Measurements from ENCODE around the gene PPP2R3A. TPM values are rescaled to one million over a fixed set of nuclear protein-coding genes. Genes with fewer than 3 reads are reported as not detected.
"Not testable (repeated sequence)": the region's sequence is repeated elsewhere in the genome, so short reads cannot be mapped to it uniquely, and the experiment has no call there.

PPP2R3A gene
- total and polyA plus RNA-seq, 8 donors, result 8.1 to 18.0 (median 14.1) TPM

DNA sequence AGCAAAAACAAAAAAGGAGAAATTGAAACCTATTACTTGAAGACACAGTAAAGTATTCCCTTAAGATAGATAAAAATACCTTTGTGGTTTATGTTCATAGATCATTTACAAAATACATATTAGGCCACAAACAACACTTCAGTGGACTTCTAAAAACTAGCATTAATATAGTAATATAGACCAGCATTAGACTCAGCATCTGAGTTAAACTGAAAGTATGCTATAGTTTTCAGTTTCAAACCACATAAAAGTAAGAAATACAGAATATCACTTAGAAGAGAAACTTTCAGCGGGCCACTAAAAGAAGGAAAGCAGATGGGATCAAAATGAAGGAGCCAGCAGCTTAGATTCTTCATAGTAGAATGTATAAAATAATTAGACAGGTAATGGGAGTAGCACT is 144.0 kb downstream of the PPP2R3A start:
- H3K9me3 ChIP-seq, result no peaks in the 10 kb centered on the region
- H3K36me3 ChIP-seq, result no peaks in the 10 kb centered on the region
- intact Hi-C loops (cut with DNase I), result no loop called here
- ATAC-seq, result no peak
- H3K27ac ChIP-seq, result no peak overlapping the region
- no peak overlapping the region for H3K4me3 ChIP-seq
- TF ChIP-seq, protein P1, sequence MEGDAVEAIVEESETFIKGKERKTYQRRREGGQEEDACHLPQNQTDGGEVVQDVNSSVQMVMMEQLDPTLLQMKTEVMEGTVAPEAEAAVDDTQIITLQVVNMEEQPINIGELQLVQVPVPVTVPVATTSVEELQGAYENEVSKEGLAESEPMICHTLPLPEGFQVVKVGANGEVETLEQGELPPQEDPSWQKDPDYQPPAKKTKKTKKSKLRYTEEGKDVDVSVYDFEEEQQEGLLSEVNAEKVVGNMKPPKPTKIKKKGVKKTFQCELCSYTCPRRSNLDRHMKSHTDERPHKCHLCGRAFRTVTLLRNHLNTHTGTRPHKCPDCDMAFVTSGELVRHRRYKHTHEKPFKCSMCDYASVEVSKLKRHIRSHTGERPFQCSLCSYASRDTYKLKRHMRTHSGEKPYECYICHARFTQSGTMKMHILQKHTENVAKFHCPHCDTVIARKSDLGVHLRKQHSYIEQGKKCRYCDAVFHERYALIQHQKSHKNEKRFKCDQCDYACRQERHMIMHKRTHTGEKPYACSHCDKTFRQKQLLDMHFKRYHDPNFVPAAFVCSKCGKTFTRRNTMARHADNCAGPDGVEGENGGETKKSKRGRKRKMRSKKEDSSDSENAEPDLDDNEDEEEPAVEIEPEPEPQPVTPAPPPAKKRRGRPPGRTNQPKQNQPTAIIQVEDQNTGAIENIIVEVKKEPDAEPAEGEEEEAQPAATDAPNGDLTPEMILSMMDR (IDR thresholded peaks at IDR 0.05), result no peak
- no peaks in the 10 kb centered on the region for H3K4me1 ChIP-seq
- no peak for DNase-seq
- H3K27me3 ChIP-seq, result no peaks in the 10 kb centered on the region

DNA sequence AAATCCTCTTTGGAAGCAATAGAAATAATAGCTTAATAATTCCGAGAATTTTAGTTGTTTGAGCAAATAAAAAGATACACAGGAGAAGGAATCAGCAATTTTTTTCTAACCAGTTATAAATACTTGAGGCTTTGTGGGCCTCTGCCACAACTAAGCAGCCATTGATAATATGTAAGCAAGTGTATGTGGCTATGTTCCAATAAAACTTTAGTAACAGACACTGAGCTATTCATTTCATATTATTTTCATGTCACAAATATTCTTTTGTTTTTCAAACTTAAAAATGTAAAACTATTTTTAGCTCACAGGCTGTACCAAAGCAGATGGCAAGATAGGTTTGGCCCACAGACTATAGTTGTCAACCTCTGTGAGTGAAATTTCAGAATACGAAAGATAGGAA is 145.0 kb downstream of the PPP2R3A start:
- intact Hi-C loops (cut with DNase I), result no loop called here
- no peaks in the 10 kb centered on the region for H3K9me3 ChIP-seq
- ATAC-seq (no peak), DNase-seq (no peak)
- no peak overlapping the region for H3K4me3 ChIP-seq
- TF ChIP-seq, protein P1 (IDR thresholded peaks at IDR 0.05), result no peak
- H3K27ac ChIP-seq, result no peak overlapping the region
- H3K36me3 ChIP-seq, result no peaks in the 10 kb centered on the region
- H3K27me3 ChIP-seq, result no peaks in the 10 kb centered on the region
- no peaks in the 10 kb centered on the region for H3K4me1 ChIP-seq

DNA sequence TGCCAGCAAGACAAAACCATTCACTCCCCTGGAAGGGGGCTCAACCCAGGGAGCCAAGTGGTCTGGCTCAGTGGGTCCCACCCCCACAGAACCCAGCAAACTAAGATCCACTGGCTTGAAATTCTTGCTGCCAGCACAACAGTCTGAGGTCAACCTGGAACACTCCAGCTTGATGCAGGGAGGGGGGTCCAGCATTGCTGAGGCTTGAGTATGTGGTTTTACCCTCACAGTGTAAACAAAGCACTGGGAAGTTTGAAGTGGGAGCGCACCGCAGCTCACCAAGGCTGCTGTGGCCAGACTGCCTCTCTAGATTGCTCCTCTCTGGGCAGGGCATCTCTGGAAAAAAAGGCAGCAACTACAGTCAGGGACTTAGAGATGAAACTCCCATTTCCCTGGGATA is 148.9 kb downstream of the PPP2R3A start:
- peak in 1 of 4 donors; percentile 60 for DNase-seq
- Histone ChIP-seq H3K36me3 (no peaks in the 10 kb centered on the region), H3K27ac (no peak overlapping the region), H3K4me3 (no peak overlapping the region), H3K9me3 (no peaks in the 10 kb centered on the region), H3K27me3 (no peaks in the 10 kb centered on the region), H3K4me1 (no peaks in the 10 kb centered on the region)
- TF ChIP-seq, protein P1 (IDR thresholded peaks at IDR 0.05), result no peak
- ATAC-seq, result peak; percentile 99
- intact Hi-C loops (cut with DNase I), result no loop called here

DNA sequence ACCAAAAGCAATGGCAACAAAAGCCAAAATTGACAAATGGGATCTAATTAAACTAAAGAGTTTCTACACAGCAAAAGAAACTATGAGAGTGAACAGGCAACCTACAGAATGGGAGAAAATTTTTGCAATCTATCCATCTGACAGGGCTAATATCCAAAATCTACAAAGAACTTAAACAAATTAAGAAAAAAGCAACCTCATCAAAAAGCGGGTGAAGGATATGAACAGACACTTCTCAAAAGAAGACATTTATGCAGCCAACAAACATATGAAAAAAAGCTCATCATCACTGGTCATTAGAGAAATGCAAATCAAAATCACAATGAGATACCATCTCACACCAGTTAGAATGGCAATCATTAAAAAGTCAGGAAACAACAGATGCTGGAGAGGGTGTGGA is 153.8 kb downstream of the PPP2R3A start:
- H3K4me1 ChIP-seq; H3K36me3 ChIP-seq; H3K27me3 ChIP-seq; ATAC-seq; DNase-seq; intact Hi-C loops (cut with DNase I); H3K27ac ChIP-seq; H3K4me3 ChIP-seq; H3K9me3 ChIP-seq: not testable (repeated sequence)

- DNase-seq; H3K36me3 ChIP-seq; intact Hi-C loops (cut with DNase I); H3K27me3 ChIP-seq; ATAC-seq; H3K4me1 ChIP-seq; H3K9me3 ChIP-seq; H3K4me3 ChIP-seq; H3K27ac ChIP-seq: not testable (repeated sequence)
Observed at GRCh38 chr3:136119783-136120182, 154.3 kb downstream of the PPP2R3A start.

DNA sequence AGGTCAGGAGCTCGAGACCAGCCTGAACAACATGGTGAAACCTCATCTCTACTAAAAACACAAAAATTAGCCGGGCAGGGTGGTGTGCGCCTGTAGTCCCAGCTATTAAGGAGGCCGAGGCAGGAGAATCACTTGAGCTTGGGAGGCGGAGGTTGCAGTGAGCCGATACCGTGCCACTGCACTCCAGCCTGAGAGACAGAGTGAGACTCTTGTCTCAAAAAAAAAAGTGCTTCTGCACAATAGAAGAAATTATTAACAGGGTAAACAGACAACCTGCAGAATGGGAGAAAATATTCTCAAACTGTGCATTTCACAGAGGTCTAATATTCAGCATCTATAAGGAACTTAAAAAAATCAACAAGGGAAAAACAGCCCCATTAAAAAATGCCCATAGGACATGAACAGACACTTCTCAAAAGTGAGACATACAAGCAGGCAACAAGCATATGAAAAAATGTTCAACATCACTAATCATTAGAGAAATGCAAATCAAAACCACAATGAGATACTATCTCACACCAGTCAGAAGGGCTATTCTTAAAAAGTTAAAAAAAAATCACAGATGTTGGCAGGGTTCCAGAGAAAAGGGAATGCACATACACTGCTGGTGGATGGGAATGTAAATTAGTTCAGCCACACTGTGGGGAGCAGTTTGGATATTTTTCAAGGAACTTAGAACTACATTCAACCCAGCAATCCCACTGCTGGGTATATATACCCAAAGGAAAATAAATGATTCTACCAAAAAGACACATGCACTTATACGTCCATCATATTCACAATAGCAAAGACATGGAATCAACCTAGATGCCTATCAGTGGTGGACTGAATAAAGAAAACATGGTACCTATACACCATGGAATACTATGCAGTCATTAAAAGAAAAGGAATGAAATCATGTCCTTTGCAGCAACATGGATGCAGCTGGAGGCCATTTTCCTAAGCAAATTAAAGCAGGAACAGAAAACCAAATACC is 155.1 kb downstream of the PPP2R3A start:
- Histone ChIP-seq H3K4me3 (no peak overlapping the region), H3K4me1 (no peaks in the 10 kb centered on the region), H3K36me3 (no peaks in the 10 kb centered on the region), H3K27ac (no peak overlapping the region), H3K9me3 (no peaks in the 10 kb centered on the region), H3K27me3 (no peaks in the 10 kb centered on the region)
- DNase-seq (no peak), ATAC-seq (no peak)
- intact Hi-C loops (cut with DNase I), result no loop called here
- TF ChIP-seq, protein P1 (IDR thresholded peaks at IDR 0.05), result no peak

Data from left lung (tissue), 10 donors.